ENCODE results near the gene PTPRM. TPM values are rescaled to one million over a fixed set of nuclear protein-coding genes. Genes with fewer than 3 reads are reported as not detected.

PTPRM gene
- total RNA-seq, 4 donors from 2014 or later = 81.5 to 98.9 (median 86.8) TPM

DNA sequence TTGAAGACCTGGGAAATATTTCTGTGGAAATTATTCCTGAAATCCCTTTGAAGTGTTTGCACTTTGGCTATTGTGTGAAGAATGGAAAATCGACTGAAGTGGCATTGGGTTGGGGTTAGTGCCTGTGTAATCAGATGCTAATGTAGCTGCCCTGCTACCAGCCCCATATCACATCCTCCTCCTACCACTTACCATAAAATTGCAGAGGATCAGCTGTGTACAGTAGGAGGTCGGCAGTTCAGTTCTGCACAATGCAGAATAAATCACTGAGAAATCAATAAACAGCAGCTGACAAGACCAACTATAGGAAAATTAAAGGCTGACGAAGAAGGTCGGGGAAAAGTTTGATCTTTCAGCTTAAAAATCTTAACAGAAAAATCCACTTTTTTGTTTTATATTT lies 440.9 kb downstream of the PTPRM start:
- Histone ChIP-seq H3K36me3 (no peaks in the 10 kb centered on the region), H3K9me3 (no peaks in the 10 kb centered on the region), H3K4me3 (no peak overlapping the region), H3K27me3 (no peaks in the 10 kb centered on the region), H3K27ac (no peak overlapping the region), H3K4me1 (peaks cover 0 to 12% (median 0%) of the 10 kb centered on the region in 3 donors)
- TF ChIP-seq POLR2AphosphoS5 (IDR thresholded peaks at IDR 0.05) = no peak
- TF ChIP-seq POLR2A (IDR thresholded peaks at IDR 0.05) = no peak
- TF ChIP-seq, protein P1, sequence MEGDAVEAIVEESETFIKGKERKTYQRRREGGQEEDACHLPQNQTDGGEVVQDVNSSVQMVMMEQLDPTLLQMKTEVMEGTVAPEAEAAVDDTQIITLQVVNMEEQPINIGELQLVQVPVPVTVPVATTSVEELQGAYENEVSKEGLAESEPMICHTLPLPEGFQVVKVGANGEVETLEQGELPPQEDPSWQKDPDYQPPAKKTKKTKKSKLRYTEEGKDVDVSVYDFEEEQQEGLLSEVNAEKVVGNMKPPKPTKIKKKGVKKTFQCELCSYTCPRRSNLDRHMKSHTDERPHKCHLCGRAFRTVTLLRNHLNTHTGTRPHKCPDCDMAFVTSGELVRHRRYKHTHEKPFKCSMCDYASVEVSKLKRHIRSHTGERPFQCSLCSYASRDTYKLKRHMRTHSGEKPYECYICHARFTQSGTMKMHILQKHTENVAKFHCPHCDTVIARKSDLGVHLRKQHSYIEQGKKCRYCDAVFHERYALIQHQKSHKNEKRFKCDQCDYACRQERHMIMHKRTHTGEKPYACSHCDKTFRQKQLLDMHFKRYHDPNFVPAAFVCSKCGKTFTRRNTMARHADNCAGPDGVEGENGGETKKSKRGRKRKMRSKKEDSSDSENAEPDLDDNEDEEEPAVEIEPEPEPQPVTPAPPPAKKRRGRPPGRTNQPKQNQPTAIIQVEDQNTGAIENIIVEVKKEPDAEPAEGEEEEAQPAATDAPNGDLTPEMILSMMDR (IDR thresholded peaks at IDR 0.05) = no peak
- TF ChIP-seq EP300 (IDR thresholded peaks at IDR 0.05) = no peak
- WGBS, 2 donors (ENCODE audit: low coverage in 1 of 2) = 85 to 90% methylated on average over 2 to 4 of the region's 4 CpGs
- no peak for ATAC-seq

DNA sequence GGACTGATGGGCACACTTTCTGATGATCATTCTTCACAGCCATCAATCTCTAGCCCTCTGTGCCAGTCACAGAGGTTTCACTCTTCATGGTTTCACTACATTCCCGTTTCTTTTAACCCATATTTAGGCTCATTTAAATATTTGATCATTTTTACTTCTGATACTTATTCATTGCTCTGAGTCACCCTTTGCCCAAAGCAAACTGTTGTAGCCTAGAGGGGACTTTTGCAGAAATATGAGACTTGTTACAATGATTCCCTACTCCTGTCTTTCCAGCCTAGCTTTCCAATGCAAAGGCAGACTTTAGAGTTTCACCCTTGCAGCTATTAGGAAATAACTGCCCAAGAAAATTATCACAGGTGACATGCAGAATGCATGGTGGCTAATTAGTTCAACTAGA lies 444.2 kb downstream of the PTPRM start:
- ATAC-seq = no peak
- 75 to 89% methylated on average over 1 of the region's 1 CpG for WGBS, 2 donors (ENCODE audit: low coverage in 1 of 2)
- Histone ChIP-seq H3K36me3 (no peaks in the 10 kb centered on the region), H3K9me3 (no peaks in the 10 kb centered on the region), H3K4me3 (no peak overlapping the region), H3K27me3 (no peaks in the 10 kb centered on the region), H3K27ac (no peak overlapping the region), H3K4me1 (no peaks in the 10 kb centered on the region)
- TF ChIP-seq POLR2AphosphoS5 (IDR thresholded peaks at IDR 0.05) (no peak), POLR2A (IDR thresholded peaks at IDR 0.05) (no peak), EP300 (IDR thresholded peaks at IDR 0.05) (no peak)
- TF ChIP-seq, protein P1 (IDR thresholded peaks at IDR 0.05) = no peak

DNA sequence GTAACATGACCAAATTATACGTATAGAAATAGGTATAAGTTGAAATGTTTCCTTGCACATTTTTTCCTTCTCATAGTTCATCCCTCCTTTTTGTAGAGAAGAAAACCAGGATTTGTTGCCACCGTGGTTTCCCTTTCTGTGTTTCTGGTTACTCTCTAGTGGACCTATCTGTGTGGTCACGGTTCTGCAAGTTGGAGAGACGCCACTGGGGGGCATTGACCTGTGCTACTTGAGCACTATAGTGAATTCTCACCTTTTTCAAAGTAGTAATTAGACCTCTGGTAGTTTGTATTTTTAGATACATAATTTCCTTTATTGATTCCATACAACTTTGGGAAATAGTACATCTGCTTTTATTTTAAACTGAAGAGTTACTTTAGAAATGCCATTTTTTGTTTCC lies 444.8 kb downstream of the PTPRM start:
- Histone ChIP-seq H3K36me3 (no peaks in the 10 kb centered on the region), H3K27me3 (no peaks in the 10 kb centered on the region), H3K4me1 (no peaks in the 10 kb centered on the region), H3K4me3 (no peak overlapping the region), H3K9me3 (no peaks in the 10 kb centered on the region), H3K27ac (no peak overlapping the region)
- TF ChIP-seq POLR2A (IDR thresholded peaks at IDR 0.05) (no peak), POLR2AphosphoS5 (IDR thresholded peaks at IDR 0.05) (no peak), EP300 (IDR thresholded peaks at IDR 0.05) (no peak)
- TF ChIP-seq, protein P1 (IDR thresholded peaks at IDR 0.05) = no peak
- no peak for ATAC-seq
- 78 to 86% methylated on average over 2 to 4 of the region's 4 CpGs for WGBS, 2 donors (ENCODE audit: low coverage in 1 of 2)

DNA sequence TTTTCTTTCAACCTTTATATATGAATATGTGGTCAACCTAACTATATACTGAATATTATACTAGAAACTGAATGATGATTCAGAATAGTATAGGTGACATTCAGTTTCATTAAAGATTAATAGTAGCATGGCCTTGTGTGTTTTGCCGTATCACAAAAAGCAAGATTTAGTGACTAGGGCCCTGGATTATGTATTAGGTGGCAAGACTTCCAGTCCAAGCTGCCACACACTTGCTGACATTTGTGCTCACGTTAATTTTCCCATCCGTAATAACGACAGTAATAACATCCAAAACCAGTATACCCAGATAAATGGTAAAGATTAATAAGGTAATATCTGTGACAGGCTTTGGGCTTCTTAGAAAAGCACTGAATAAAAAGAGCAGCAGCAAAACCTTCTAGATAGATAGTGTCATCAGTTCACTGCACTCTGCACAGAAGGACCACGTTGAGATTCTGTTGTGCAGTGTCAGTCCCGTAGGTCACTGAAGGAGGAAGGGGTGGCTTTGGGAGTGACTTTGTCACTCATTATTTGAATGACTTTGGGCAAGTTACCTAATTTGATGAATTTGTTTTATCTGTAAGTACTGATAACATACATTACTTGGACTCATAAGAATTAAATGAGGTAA lies 451.7 kb downstream of the PTPRM start:
- Histone ChIP-seq H3K36me3 (no peaks in the 10 kb centered on the region), H3K9me3 (no peaks in the 10 kb centered on the region), H3K4me1 (peaks cover 0 to 13% (median 0%) of the 10 kb centered on the region in 3 donors), H3K27ac (no peak overlapping the region), H3K27me3 (no peaks in the 10 kb centered on the region), H3K4me3 (no peak overlapping the region)
- TF ChIP-seq, protein P1 (IDR thresholded peaks at IDR 0.05) = no peak
- no peak for TF ChIP-seq POLR2A (IDR thresholded peaks at IDR 0.05)
- no peak for TF ChIP-seq POLR2AphosphoS5 (IDR thresholded peaks at IDR 0.05)
- no peak for TF ChIP-seq EP300 (IDR thresholded peaks at IDR 0.05)
- WGBS, 2 donors (ENCODE audit: low coverage in 1 of 2) = 80 to 86% methylated on average over 6 of the region's 6 CpGs
- no peak for ATAC-seq

DNA sequence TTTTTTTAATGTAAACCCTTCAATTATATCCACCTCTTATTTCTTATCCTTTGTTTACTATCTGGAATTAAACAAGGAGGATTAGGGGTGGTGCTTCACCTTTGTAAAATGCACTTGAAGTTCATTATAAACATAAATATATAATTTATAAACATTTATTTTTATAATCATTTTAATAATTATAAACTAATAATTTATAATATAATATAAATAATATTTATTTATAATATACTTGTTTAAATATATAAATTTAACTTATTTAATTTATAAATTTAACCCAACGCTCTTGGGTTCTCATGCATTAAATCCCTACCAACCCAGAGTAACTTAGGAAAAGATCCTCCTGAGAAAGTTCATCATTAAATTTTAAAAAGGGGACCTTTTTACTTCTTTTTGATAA lies 452.5 kb downstream of the PTPRM start:
- H3K27me3 ChIP-seq = no peaks in the 10 kb centered on the region
- ATAC-seq = no peak
- no peaks in the 10 kb centered on the region for H3K9me3 ChIP-seq
- H3K36me3 ChIP-seq = no peaks in the 10 kb centered on the region
- TF ChIP-seq POLR2A (IDR thresholded peaks at IDR 0.05) (no peak), EP300 (IDR thresholded peaks at IDR 0.05) (no peak), POLR2AphosphoS5 (IDR thresholded peaks at IDR 0.05) (no peak)
- TF ChIP-seq, protein P1 (IDR thresholded peaks at IDR 0.05) = no peak
- WGBS, 2 donors (ENCODE audit: low coverage in 1 of 2) = 89 to 100% methylated on average over 1 of the region's 1 CpG
- peaks cover 0 to 13% (median 0%) of the 10 kb centered on the region in 3 donors for H3K4me1 ChIP-seq
- no peak overlapping the region for H3K27ac ChIP-seq
- no peak overlapping the region for H3K4me3 ChIP-seq

All from gastroesophageal sphincter (tissue), 4 donors.